Mesendoderm (in vitro differentiated cells): Measurements from ENCODE around the gene SMARCAD1.

Source experiments
- DNase-seq: peaks from one replicate; pipeline ENCODE4 v3.0.0; 2013
- H2AK5ac ChIP-seq: 2 replicates; pipeline ENCODE4 v1.6.1; 2013; ENCODE audit warnings: low read length, inconsistent platforms
- H2BK120ac ChIP-seq: 2 replicates; pipeline ENCODE4 v1.6.1; 2013; ENCODE audit warnings: low read depth, mild to moderate bottlenecking, low read length, moderate library complexity, mixed read lengths
- H2BK15ac ChIP-seq: replicated peaks from 2 replicates; pipeline ENCODE4 v1.6.1; 2013; ENCODE audit warnings: low read depth, mild to moderate bottlenecking, moderate library complexity
- H2BK5ac ChIP-seq: 2 replicates; pipeline ENCODE4 v1.6.1; 2013; ENCODE audit warnings: low read length, inconsistent platforms
- H3K18ac ChIP-seq: 2 replicates; pipeline ENCODE4 v1.6.1; 2013; ENCODE audit warnings: mild to moderate bottlenecking, low read length, mixed read lengths
- H3K23ac ChIP-seq: one replicate; pipeline ENCODE4 v1.6.1; 2013; ENCODE audit warnings: low read length
- H3K27ac ChIP-seq: 2 replicates; pipeline ENCODE4 v1.5.1; 2013; ENCODE audit warnings: low read depth, mild to moderate bottlenecking, inconsistent platforms, low read length, moderate library complexity
- H3K27me3 ChIP-seq: 2 replicates; pipeline ENCODE4 v1.6.1; 2013; ENCODE audit warnings: low read length, control low read depth, mild to moderate bottlenecking, inconsistent platforms; ENCODE audit not compliant: insufficient read depth, poor library complexity
- H3K36me3 ChIP-seq: 2 replicates; pipeline ENCODE4 v1.6.1; 2013; ENCODE audit warnings: low read length, inconsistent platforms; ENCODE audit not compliant: control insufficient read depth, insufficient read depth
- H3K4ac ChIP-seq: one replicate; pipeline ENCODE4 v1.6.1; 2013; ENCODE audit warnings: low read depth, mild to moderate bottlenecking, low read length, moderate library complexity
- H3K4me1 ChIP-seq: 2 replicates; pipeline ENCODE4 v1.6.1; 2013; ENCODE audit warnings: low read depth, low read length, inconsistent platforms; ENCODE audit not compliant: control insufficient read depth
- H3K4me2 ChIP-seq: 2 replicates; pipeline ENCODE4 v1.6.1; 2013; ENCODE audit warnings: low read length
- H3K4me3 ChIP-seq: 2 replicates; pipeline ENCODE4 v1.5.1; 2013; ENCODE audit warnings: mild to moderate bottlenecking, low read length
- H3K56ac ChIP-seq: one replicate; pipeline ENCODE4 v1.6.1; 2013; ENCODE audit warnings: low read length
- H3K79me1 ChIP-seq: 2 replicates; pipeline ENCODE4 v1.6.1; 2013; ENCODE audit warnings: low read length, inconsistent platforms
- H3K79me2 ChIP-seq: 2 replicates; pipeline ENCODE4 v1.6.1; 2013; ENCODE audit warnings: mild to moderate bottlenecking, low read length; ENCODE audit not compliant: control insufficient read depth, insufficient read depth
- H3K9ac ChIP-seq: 2 replicates; pipeline ENCODE4 v1.6.1; 2013; ENCODE audit warnings: low read length, inconsistent platforms
- H4K5ac ChIP-seq: one replicate; pipeline ENCODE4 v1.6.1; 2013; ENCODE audit warnings: low read length
- H4K8ac ChIP-seq: one replicate; pipeline ENCODE4 v1.6.1; 2013; ENCODE audit warnings: low read depth, mild to moderate bottlenecking, control low read depth, low read length, moderate library complexity
- WGBS: extraction: QIAGEN DNeasy Blood & Tissue Kit; methylation state at CpG from one replicate; pipeline ENCODE4 v1.1.7; 2013; ENCODE audit warnings: low lambda C conversion rate, missing lambda C conversion rate; ENCODE audit not compliant: insufficient coverage; ENCODE audit errors: extremely low coverage; 5-methylcytosine and 5-hydroxymethylcytosine counted together

Gene SMARCAD1

DNA sequence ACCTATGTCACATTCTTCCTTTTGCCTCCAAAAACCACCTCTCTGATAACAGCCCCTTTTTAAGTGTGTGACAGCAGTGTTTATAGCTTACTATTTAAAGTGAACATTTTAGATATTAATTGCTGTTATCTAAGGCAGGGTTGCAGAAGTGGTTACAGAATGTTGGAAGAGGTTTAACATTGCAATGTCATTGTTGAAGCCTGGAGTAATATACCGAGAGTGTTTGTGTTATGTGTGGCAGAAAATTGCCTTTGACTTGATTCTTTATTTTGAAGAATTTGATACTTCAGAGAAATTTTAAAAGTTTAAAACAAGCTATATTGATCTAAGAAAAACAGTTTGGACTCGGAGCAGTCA is 37.1 kb downstream of the SMARCAD1 start:
- H3K36me3 ChIP-seq = peaks cover 6% of the 10 kb centered on the region
- no peak overlapping the region for H3K9ac ChIP-seq
- no peak overlapping the region for H3K4me2 ChIP-seq
- H3K4ac ChIP-seq = no peak overlapping the region
- no peak overlapping the region for H2BK5ac ChIP-seq
- no peak overlapping the region for H4K5ac ChIP-seq
- H3K27me3 ChIP-seq = no peaks in the 10 kb centered on the region
- no peak overlapping the region for H2BK120ac ChIP-seq
- H3K56ac ChIP-seq = no peak overlapping the region
- H3K18ac ChIP-seq = no peak overlapping the region
- H4K8ac ChIP-seq = no peak overlapping the region
- no peaks in the 10 kb centered on the region for H3K79me2 ChIP-seq
- no peaks in the 10 kb centered on the region for H3K4me1 ChIP-seq
- H2BK15ac ChIP-seq = no peak overlapping the region
- no peaks in the 10 kb centered on the region for H3K79me1 ChIP-seq
- no peak overlapping the region for H2AK5ac ChIP-seq
- no peak overlapping the region for H3K23ac ChIP-seq
- no peak overlapping the region for H3K4me3 ChIP-seq
- DNase-seq = no peak
- WGBS = no CpG with 5 or more reads among the region's 2 CpGs
- H3K27ac ChIP-seq = no peak overlapping the region

DNA sequence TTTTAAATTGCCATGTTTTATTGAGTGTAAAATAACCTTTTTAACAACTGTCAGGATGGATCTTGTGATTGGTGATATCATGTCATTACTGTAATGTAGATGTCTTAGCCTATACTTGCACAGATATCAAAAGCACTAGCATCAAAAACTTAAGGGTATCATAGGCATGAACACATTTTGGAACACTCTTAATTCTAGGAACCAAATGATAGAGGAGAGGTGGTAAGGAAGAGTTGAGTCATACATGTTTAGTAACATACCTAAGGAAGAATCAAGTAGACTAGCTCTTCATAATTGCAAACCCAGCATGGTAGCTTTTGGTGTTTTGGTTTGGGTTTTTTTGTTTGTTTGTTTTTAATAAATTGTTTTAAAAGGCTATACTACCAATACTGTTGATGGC is 43.4 kb downstream of the SMARCAD1 start:
- Histone ChIP-seq H2BK120ac (no peak overlapping the region), H3K4me2 (no peak overlapping the region), H4K5ac (no peak overlapping the region), H3K4ac (no peak overlapping the region), H3K4me1 (no peaks in the 10 kb centered on the region), H3K18ac (no peak overlapping the region), H3K23ac (no peak overlapping the region), H4K8ac (no peak overlapping the region), H3K9ac (no peak overlapping the region), H3K79me2 (no peaks in the 10 kb centered on the region), H2AK5ac (no peak overlapping the region), H2BK5ac (no peak overlapping the region), H3K56ac (no peak overlapping the region), H3K36me3 (no peaks in the 10 kb centered on the region), H3K79me1 (no peaks in the 10 kb centered on the region), H3K27me3 (no peaks in the 10 kb centered on the region), H3K27ac (no peak overlapping the region), H2BK15ac (no peak overlapping the region), H3K4me3 (no peak overlapping the region)
- DNase-seq = no peak

- H3K18ac ChIP-seq = no peak overlapping the region
- no peak overlapping the region for H3K4ac ChIP-seq
- H4K8ac ChIP-seq = no peak overlapping the region
- H3K9ac ChIP-seq = no peak overlapping the region
- no peaks in the 10 kb centered on the region for H3K4me1 ChIP-seq
- no peak overlapping the region for H4K5ac ChIP-seq
- H2BK5ac ChIP-seq = no peak overlapping the region
- no peaks in the 10 kb centered on the region for H3K79me2 ChIP-seq
- H3K27ac ChIP-seq = no peak overlapping the region
- H2AK5ac ChIP-seq = no peak overlapping the region
- H3K4me2 ChIP-seq = no peak overlapping the region
- H3K27me3 ChIP-seq = no peaks in the 10 kb centered on the region
- H3K79me1 ChIP-seq = no peaks in the 10 kb centered on the region
- H3K36me3 ChIP-seq = no peaks in the 10 kb centered on the region
- H3K56ac ChIP-seq = no peak overlapping the region
- H3K23ac ChIP-seq = no peak overlapping the region
- no peak overlapping the region for H3K4me3 ChIP-seq
- no peak overlapping the region for H2BK15ac ChIP-seq
- peak; percentile 65 for DNase-seq
- H2BK120ac ChIP-seq = no peak overlapping the region
- WGBS = no CpG with 5 or more reads among the region's 3 CpGs
Measured at GRCh38 chr4:94253036-94253435, 45.4 kb downstream of the SMARCAD1 start.

GRCh38 chr4:94256144-94256783 is 48.6 kb downstream of the SMARCAD1 start:
- H3K4me2 ChIP-seq = no peak overlapping the region
- no peak overlapping the region for H3K18ac ChIP-seq
- H2BK120ac ChIP-seq = no peak overlapping the region
- no CpG with 5 or more reads among the region's 8 CpGs for WGBS
- no peak overlapping the region for H2BK5ac ChIP-seq
- H3K27me3 ChIP-seq = no peaks in the 10 kb centered on the region
- no peak overlapping the region for H4K5ac ChIP-seq
- H3K4ac ChIP-seq = no peak overlapping the region
- H3K56ac ChIP-seq = no peak overlapping the region
- H2BK15ac ChIP-seq = no peak overlapping the region
- H3K27ac ChIP-seq = no peak overlapping the region
- H3K23ac ChIP-seq = no peak overlapping the region
- H3K9ac ChIP-seq = no peak overlapping the region
- no peaks in the 10 kb centered on the region for H3K36me3 ChIP-seq
- no peaks in the 10 kb centered on the region for H3K79me2 ChIP-seq
- no peak for DNase-seq
- no peak overlapping the region for H4K8ac ChIP-seq
- H3K4me1 ChIP-seq = no peaks in the 10 kb centered on the region
- no peaks in the 10 kb centered on the region for H3K79me1 ChIP-seq
- H3K4me3 ChIP-seq = no peak overlapping the region
- no peak overlapping the region for H2AK5ac ChIP-seq

DNA sequence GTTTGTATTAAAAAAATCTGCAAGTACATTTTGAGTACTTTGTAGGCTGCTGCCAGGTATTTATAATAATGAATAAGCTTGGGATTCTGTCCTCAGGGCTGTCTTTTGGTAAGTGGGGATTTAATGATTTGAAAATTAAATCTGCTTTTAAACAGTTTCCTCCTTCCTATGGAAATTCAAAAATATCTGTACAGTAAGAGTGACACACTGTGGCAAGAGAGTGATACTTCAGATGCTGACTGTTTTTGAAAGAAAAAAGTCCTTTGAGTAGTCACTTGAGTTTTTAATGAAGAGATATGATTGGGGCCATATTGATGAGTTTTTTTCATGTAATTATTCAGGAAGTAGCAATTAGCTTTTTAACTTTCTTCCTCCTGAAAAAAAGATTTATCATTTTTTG is 49.2 kb downstream of the SMARCAD1 start:
- Histone ChIP-seq H3K36me3 (no peaks in the 10 kb centered on the region), H3K79me2 (no peaks in the 10 kb centered on the region), H2BK5ac (no peak overlapping the region), H3K4me2 (no peak overlapping the region), H3K18ac (no peak overlapping the region), H2AK5ac (no peak overlapping the region), H3K9ac (no peak overlapping the region), H3K56ac (no peak overlapping the region), H3K4ac (no peak overlapping the region), H3K4me1 (no peaks in the 10 kb centered on the region), H3K79me1 (no peaks in the 10 kb centered on the region), H3K27ac (no peak overlapping the region), H4K8ac (no peak overlapping the region), H3K27me3 (no peaks in the 10 kb centered on the region), H3K4me3 (no peak overlapping the region), H4K5ac (no peak overlapping the region), H2BK15ac (no peak overlapping the region), H3K23ac (no peak overlapping the region), H2BK120ac (no peak overlapping the region)
- peak; percentile 3 for DNase-seq

DNA sequence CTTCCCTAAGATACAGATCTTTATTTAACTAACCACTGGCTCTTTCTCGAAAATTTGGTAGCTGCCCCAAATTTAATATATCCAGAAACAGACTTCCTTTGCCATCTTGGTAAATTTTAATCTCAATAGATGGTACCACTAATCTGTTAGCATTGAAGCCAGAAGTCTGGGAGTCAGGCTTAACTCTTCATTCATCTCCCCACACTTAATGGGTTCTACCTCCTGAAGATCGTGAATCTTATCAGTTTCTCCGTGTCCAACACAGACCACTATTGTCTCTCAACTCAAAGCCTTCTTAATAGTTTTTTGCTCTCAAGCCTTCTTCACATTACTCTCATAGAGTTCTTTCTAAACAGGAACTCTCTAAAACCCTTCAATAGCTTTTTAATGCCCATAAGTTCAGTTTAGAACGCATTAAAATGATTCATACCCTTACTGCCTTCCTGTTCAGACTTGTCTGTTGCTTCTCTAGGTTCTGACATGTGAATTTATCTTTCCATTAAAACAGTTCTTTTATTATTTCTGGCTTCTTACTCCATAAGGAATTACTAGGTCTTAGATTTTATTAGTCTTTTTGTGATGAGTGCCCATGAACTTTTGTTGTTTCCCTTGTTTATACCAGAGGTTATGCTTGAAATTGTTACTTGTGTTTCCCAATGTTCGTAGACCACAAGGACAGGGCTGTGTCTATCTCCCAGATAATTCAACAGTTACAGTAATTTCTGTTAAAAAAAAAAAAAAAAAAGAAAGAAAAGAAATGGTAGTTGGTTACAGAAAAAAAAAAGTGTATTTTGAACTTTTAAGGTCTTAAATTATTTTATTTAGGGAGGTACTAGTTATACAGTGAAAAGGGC is 54.7 kb downstream of the SMARCAD1 start:
- H4K8ac ChIP-seq = no peak overlapping the region
- WGBS = no CpG with 5 or more reads among the region's 5 CpGs
- no peak overlapping the region for H3K18ac ChIP-seq
- H3K27ac ChIP-seq = no peak overlapping the region
- H3K4me3 ChIP-seq = no peak overlapping the region
- H4K5ac ChIP-seq = no peak overlapping the region
- H3K79me1 ChIP-seq = no peaks in the 10 kb centered on the region
- no peak overlapping the region for H2BK15ac ChIP-seq
- H2AK5ac ChIP-seq = no peak overlapping the region
- H3K36me3 ChIP-seq = no peaks in the 10 kb centered on the region
- H3K23ac ChIP-seq = no peak overlapping the region
- H2BK120ac ChIP-seq = no peak overlapping the region
- H3K79me2 ChIP-seq = no peaks in the 10 kb centered on the region
- no peaks in the 10 kb centered on the region for H3K4me1 ChIP-seq
- no peaks in the 10 kb centered on the region for H3K27me3 ChIP-seq
- no peak overlapping the region for H3K9ac ChIP-seq
- H3K4me2 ChIP-seq = no peak overlapping the region
- DNase-seq = no peak
- no peak overlapping the region for H3K4ac ChIP-seq
- H3K56ac ChIP-seq = no peak overlapping the region
- H2BK5ac ChIP-seq = no peak overlapping the region
